NCI-H524 (cell line): ENCODE results near the gene ADGRG6.
"Not testable (repeated sequence)": the region's sequence is repeated elsewhere in the genome, so short reads cannot be mapped to it uniquely, and the experiment has no call there.

ENCODE experiments used
- DNase-seq, 2 experiments: peaks; one replicate each; lab custom pipeline; 2025; lab: John Stamatoyannopoulos, UW

The ADGRG6 gene

DNA sequence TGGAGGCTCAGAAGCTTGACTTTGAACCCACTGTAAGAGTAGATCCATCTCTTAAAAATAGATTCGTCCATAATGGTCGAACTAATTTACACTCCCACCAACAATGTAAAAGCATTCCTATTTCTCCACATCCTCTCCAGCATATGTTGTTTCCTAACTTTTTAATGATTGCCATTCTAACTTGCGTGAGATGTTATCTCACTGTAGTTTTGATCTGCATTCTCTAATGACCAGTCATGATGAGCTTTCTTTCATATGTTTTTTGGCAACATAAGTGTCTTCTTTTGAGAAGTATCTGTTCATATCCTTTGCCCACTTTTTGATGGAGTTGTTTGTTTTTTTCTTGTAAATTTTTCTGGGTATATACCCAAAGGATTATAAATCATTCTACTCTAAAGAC lies 44.4 kb downstream of the ADGRG6 start:
- DNase-seq = not testable (repeated sequence)

DNA sequence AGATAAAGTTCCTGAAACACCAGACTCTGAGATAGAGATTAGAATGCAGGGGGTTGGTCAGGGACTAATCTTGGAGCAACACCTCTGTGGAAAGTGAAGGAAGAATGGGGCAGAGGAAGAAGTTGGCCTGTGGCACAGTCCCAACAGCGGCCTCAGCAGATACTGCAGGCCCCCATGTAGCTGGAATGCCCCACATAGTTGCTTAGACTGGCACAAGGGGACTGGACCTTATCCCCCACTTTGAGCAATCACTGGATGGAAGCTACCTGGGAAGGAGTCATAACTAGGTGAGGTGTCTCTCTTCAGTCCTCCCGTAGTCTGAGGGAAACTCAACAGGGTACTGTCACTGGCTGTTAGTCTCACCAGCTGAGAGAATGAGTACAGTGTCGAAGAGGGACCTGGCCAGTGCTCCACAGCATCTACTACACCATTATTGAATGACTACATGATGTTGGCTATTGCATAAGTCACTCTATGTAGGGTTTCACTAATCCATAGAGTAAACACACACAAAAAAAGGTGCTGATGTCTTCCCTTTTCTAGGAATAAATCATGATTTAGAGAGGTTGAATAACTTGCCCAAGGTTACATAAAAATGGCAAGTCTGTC lies 47.5 kb downstream of the ADGRG6 start:
- DNase-seq = no peak

DNA sequence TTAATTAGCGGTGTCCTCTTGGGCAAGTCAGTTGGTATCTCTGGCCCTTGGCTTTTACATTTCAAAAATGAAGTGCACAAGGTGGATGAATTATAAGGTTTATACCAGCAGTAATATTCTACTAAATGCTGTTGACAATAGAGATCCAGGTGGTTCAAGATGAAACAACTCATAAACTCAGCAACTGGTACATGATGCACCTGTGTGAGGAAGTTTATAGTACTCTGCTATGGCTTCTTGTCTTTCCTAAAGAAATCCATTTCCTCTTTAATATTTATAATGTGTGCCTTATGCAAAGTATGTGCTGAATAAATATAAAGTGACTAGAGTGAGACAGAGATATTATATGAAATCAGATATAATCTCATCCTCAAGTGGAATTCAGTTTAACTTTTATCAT lies 48.5 kb downstream of the ADGRG6 start:
- no peak for DNase-seq

- no peak for DNase-seq
These were observed 51.9 kb downstream of the ADGRG6 start for GRCh38 chr6:142353690-142354089.

DNA sequence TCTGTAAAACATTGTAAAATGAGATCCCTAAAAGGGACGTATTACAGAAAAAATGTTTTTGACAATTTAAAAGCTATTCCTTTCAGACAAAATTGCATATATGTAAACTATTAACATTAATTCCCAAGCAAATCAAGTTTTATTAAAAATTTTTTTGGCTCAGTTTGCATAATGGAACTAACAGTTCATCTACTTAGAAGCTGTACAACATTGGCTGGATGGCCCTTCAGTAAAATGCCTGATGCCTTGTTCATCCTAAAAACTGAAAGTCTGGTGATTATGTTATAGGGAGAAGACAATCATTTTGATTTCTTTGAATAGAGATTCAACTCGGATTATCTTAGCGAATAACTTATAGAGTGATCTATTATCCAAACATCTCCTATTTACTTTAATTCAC lies 52.8 kb downstream of the ADGRG6 start:
- no peak for DNase-seq

DNA sequence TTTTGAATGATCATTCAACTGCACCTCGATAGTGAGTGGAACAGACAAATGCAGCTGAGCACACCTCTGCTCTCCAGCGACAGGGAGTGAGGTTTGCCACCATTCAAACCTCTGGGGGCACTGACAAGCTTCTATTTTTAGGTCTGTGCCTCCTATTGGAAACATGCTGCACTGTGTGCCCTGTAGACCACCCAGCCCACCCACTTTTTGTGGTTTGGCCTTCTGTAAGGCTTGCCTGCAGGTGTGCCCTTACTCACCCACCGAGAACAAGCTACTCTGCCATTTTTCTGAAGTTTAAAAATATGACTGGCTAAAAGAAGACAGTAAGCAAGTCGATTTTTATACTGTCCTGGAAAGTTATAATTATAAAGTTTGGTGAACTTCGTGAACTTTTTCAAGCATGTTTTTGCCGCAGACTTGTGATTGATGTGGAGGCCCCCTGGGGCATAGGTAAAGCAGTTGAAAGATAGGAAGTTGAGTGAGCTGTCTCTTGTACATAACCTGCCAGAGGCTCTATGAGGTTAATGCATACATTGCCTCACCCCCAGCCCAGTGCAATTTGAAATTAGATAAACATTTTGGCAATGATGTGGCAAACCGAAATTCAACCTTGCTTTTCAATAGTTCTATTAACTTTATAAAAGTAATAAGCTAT lies 53.8 kb downstream of the ADGRG6 start:
- DNase-seq = no peak

DNA sequence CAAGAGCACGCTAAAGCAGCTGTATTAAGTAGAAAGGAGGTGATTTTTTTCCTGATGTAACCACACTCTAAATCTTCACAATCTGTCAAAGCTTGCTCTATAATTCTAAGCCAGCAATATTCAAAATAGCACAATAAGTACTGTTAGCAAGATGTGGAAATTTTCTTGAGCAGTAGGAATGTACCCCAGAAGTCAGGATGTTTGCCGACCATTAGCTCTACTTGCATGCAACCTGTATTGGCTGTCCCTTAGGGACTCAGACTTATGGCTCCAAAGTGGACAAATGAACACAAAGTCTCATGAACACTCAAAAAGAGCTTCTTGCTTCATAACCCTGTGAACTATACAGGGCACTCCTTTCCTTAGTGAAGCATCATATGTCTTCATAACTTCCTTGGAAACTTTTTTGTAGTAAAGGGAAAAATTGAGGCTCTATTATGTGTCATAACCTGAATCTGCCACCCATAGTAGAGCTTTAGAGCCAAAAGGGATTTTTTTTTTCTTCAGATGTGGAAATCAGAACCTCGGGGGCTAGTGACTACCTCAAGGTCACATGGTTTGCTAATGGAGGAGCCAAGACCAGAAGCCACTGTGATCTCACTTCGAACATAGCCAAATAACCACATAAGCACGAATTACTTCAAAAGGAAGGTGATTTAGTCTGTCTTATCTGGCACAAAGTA lies 54.5 kb downstream of the ADGRG6 start:
- DNase-seq = no peak

- DNase-seq = no peak
These were observed 55.0 kb downstream of the ADGRG6 start for GRCh38 chr6:142356884-142357225.

GRCh38 chr6:142357879-142358278 lies 56.1 kb downstream of the ADGRG6 start:
- DNase-seq = no peak

DNA sequence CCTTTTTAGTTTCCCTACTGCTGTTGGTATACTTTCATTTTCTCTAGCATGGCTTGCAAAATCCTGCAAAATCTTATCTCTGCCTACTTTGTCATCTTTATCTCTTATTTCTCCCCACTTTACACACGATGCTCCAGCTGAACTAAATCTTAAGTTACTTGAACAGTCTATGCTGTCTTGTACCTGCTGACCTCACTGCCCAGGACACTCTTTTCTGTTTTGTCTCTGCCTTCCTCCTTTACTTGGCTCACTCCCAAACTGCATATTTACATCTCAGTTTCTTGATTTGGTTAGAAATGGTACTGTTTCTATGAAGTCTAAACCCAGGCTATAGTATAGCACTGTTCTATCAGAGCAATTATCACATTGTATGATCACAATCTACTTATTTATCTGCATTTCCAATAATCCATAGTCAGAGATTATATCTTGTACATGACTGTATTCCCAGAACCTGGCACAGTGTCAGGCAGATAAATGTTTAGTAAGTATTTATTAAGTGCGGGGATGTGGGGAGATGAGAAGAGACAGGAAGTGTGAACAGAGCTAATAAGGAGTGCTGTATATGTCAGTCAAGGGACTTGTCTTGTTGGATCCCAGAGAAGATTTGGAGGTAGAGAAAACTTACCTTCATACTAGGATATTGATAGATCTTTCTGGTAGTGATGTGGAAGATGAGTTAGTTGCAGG lies 57.6 kb downstream of the ADGRG6 start:
- no peak for DNase-seq

DNA sequence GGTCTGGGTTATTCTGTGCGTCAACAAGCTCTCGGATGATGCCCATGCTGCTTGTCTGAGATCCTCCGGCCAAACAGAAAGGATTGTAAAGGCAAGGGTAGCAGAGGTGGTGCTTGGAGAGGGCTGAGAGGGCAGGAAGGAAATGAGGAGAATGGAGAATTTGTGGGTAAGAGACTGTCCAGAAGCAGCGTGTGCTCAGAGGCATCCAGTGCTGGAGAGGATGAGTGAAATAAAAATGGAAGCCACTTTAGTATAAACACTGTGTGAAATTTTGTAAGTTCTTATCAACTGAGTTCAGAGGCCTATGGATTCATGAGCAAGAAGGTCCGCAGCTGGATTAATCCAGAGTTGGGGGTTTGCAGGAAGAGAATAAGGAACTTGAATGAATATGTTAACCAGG lies 59.5 kb downstream of the ADGRG6 start:
- DNase-seq = no peak

- DNase-seq = peak; percentile 25 to 73
These were observed 60.3 kb downstream of the ADGRG6 start for GRCh38 chr6:142361779-142362750.

DNA sequence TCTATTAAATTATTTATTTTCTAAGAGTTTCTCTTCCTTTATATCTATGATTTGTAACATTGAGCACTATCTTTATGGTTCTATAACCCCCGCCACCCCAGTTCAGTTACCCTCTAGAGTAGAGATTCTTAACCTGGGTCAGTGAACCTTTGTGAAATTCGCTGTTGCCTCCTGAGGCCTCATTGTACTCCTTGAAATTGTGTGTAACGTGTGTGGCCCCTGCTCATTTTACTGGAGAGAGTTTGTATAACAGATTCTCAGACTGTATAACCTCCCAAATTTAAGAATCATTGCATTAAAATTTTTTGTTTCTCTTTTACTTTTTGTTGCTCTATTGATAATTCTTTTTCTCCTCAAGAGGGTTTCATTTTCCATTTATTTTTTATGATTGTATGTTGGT lies 65.3 kb downstream of the ADGRG6 start:
- no peak for DNase-seq

- DNase-seq = no peak
These were observed 65.8 kb downstream of the ADGRG6 start for GRCh38 chr6:142367501-142368018.

DNA sequence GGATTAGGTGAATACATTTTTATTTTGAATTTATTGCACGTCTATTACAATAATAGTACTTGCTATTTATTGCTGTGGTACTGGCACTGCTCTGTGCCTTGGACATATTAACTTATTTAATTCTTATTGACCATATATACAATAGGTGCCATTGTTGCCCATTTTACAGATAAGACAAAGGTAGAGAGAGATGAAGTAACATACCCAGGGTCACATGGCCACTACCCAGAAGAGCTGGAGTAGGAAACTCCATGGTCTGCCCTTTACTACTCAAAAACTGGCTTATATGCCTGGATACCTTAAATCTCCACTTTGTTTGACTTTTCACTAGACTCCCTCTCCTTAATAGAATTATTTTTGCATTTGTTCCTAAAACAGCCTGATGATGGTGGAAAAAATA lies 67.5 kb downstream of the ADGRG6 start:
- no peak for DNase-seq

- no peak for DNase-seq
These were observed 70.5 kb downstream of the ADGRG6 start for GRCh38 chr6:142372348-142372747.

GRCh38 chr6:142373268-142374090 lies 71.7 kb downstream of the ADGRG6 start:
- DNase-seq = no peak

DNA sequence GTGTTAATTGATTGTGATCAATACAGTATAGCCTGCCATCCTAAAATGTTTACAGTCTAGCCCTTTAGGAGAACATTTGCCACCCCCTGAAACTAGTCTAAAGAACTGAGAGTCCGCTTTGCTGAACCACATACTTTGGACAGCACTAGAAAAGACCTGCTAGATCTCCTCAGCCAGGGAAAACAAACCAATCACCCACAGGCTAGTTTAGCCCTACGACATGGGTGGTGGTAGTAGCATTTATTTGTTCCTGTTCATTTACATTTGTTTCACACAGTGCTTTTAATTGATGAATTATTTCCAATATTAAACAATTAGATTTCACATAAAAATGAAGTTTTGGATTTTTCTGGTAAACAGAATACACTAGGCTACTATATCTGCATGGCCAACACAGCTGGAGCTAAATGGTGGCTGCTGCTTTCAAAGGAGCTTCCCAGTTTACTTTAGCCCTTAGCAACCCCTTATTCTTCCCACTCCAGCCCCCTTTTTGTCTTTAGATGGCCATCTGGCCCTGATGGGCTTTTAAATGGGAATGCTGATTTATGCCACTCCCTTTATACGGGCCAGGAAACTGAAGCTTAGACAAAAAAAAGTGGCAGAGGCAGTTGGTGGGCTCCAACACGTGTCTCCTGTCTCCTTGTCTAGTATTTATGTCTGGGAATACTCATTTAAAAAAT lies 72.4 kb downstream of the ADGRG6 start:
- DNase-seq = peak; percentile 19 to 78

DNA sequence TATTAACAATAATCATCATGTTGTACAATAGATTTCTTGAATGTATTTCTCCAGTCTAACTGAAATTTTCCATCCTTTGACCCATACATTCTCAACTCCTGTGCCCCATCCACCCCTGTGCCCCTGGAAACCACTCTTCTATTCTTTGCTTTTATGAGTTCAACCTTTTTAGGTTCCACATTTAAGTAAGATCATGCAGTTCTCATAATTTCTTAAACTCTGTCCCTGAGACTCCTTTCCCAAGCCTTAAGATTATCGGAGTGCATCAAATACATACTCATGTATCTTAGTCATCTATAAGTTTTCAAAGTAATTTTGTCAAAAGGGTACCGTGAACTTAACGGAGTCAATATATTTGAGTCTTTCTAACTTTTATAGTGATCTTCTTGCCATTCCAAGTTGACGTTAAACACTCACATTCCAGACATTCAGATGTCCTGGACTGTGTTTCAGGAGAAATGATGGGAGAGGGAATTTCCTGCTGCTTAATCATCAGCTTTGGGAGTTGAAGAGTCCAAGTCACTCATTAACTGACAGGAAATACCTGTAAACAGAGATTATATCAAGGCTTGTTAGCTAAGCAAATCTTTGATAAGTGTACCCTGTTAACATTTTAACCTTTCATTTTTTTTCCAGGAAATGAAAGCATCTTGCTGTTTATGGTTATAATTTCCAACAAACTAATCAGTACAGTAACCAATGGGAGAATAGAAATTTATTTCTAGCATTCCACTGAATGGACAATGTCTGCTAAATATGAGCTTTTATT lies 73.3 kb downstream of the ADGRG6 start:
- DNase-seq = no peak
